HEK293T (cell line): Measurements from ENCODE around the gene R3HDM2.

Experiments used
- CTCF ChIA-PET: fragments of 350-600 bp; formaldehyde crosslinking; extraction: SDS; loops from one replicate; lab custom pipeline; 2021; ENCODE audit warnings: antibody characterized with exemption, inconsistent platforms; lab: Yijun Ruan, JAX
- POLR2A ChIA-PET: fragments of 350-600 bp; formaldehyde crosslinking; extraction: SDS; loops from one replicate; lab custom pipeline; 2020; ENCODE audit warnings: antibody characterized with exemption, inconsistent platforms; lab: Yijun Ruan, JAX
- DNase-seq: peaks from one replicate; pipeline ENCODE4 v3.0.0; 2012; ENCODE audit warnings: mixed read lengths; ENCODE audit errors: extremely low spot score
- ARNT ChIP-seq: fragments of 450-650 bp; IDR thresholded peaks from 2 replicates; pipeline ENCODE4 v1.6.1; 2017; ENCODE audit warnings: mild to moderate bottlenecking
- BHLHE40 ChIP-seq: fragments of 450-650 bp; IDR thresholded peaks from 2 replicates; pipeline ENCODE4 v1.6.1; 2016; ENCODE audit warnings: mild to moderate bottlenecking, moderate library complexity, borderline replicate concordance
- CTBP1 ChIP-seq: fragments of 450-650 bp; IDR thresholded peaks from 2 replicates; pipeline ENCODE4 v1.6.1; 2016; ENCODE audit warnings: borderline replicate concordance
- ELF4 ChIP-seq: fragments of 450-650 bp; IDR thresholded peaks from 2 replicates; pipeline ENCODE4 v1.6.1; 2017; ENCODE audit warnings: antibody characterized with exemption
- FOXA1 ChIP-seq: fragments of 450-650 bp; IDR thresholded peaks from 2 replicates; pipeline ENCODE4 v1.6.1; 2016; ENCODE audit warnings: mild to moderate bottlenecking
- FOXK2 ChIP-seq: fragments of 450-650 bp; IDR thresholded peaks from 2 replicates; pipeline ENCODE4 v1.6.1; 2016; ENCODE audit warnings: mild to moderate bottlenecking
- FOXM1 ChIP-seq: fragments of 450-650 bp; IDR thresholded peaks from 2 replicates; pipeline ENCODE4 v1.6.1; 2017; ENCODE audit warnings: mild to moderate bottlenecking, borderline replicate concordance
- HDGF ChIP-seq: fragments of 450-650 bp; IDR thresholded peaks from 2 replicates; pipeline ENCODE4 v1.6.1; 2017; ENCODE audit warnings: antibody characterized with exemption, borderline replicate concordance
- L3MBTL2 ChIP-seq: fragments of 450-650 bp; conservative IDR thresholded peaks from 2 replicates; pipeline ENCODE4 v1.6.1; 2016; ENCODE audit warnings: mild to moderate bottlenecking
- LEF1 ChIP-seq: fragments of 450-650 bp; IDR thresholded peaks from 2 replicates; pipeline ENCODE4 v1.6.1; 2017; ENCODE audit warnings: mild to moderate bottlenecking, borderline replicate concordance
- NFRKB ChIP-seq: fragments of 450-650 bp; IDR thresholded peaks from 2 replicates; pipeline ENCODE4 v1.6.1; 2016; ENCODE audit warnings: mild to moderate bottlenecking, moderate library complexity
- SP1 ChIP-seq: fragments of 450-650 bp; IDR thresholded peaks from 2 replicates; pipeline ENCODE4 v1.6.1; 2017
- SUZ12 ChIP-seq: fragments of 450-650 bp; IDR thresholded peaks from 2 replicates; pipeline ENCODE4 v1.6.1; 2016; ENCODE audit warnings: mild to moderate bottlenecking
- TARDBP ChIP-seq: fragments of 450-650 bp; IDR thresholded peaks from 2 replicates; pipeline ENCODE4 v1.6.1; 2016
- ZNF384 ChIP-seq: fragments of 450-650 bp; IDR thresholded peaks from 2 replicates; pipeline ENCODE4 v1.6.1; 2016
- TF ChIP-seq, protein P1 (sequence below): fragments of 450-650 bp; IDR thresholded peaks from 2 replicates; pipeline ENCODE4 v1.6.1; 2016

Gene R3HDM2

GRCh38 chr12:57476162-57476992 is 45.5 kb upstream of the R3HDM2 start:
- DNase-seq, result no peak
- POLR2A ChIA-PET, result interaction anchor here (1.1 kb wide), 1 partner anchor 10 kb away, joined by 7 read pairs; no protein-coding TSS in a partner anchor
- CTCF ChIA-PET, result interaction anchor here (0.6 to 1.4 kb wide), 2 partner anchors 16 to 18 kb away, joined by 3 read pairs; no protein-coding TSS in a partner anchor
- TF ChIP-seq SUZ12 (no peak), FOXM1 (no peak), L3MBTL2 (no peak), LEF1 (no peak), FOXK2 (no peak), ELF4 (no peak), ARNT (no peak)
- TF ChIP-seq, protein P1, sequence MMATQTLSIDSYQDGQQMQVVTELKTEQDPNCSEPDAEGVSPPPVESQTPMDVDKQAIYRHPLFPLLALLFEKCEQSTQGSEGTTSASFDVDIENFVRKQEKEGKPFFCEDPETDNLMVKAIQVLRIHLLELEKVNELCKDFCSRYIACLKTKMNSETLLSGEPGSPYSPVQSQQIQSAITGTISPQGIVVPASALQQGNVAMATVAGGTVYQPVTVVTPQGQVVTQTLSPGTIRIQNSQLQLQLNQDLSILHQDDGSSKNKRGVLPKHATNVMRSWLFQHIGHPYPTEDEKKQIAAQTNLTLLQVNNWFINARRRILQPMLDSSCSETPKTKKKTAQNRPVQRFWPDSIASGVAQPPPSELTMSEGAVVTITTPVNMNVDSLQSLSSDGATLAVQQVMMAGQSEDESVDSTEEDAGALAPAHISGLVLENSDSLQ, result no peak

- no peak for DNase-seq
- POLR2A ChIA-PET, result interaction anchor here (1.2 to 1.3 kb wide), 2 partner anchors 10 to 17 kb away, joined by 4 to 7 read pairs; no protein-coding TSS in a partner anchor
- CTCF ChIA-PET, result interaction anchor here (2.7 kb wide), 1 partner anchor 16 kb away, joined by 9 read pairs; the partner anchor contains the start of gene GLI1
- TF ChIP-seq SP1, result no peak
- TF ChIP-seq ARNT, result no peak
- TF ChIP-seq SUZ12, result no peak
- TF ChIP-seq HDGF, result no peak
- no peak for TF ChIP-seq L3MBTL2
- no peak for TF ChIP-seq FOXA1
- TF ChIP-seq TARDBP, result no peak
- no peak for TF ChIP-seq FOXM1
- no peak for TF ChIP-seq FOXK2
- TF ChIP-seq, protein P1, result no peak
- no peak for TF ChIP-seq NFRKB
- no peak for TF ChIP-seq LEF1
- no peak for TF ChIP-seq ELF4
- TF ChIP-seq BHLHE40, result no peak
- no peak for TF ChIP-seq ZNF384
Observed at GRCh38 chr12:57475271-57476161, 44.7 kb upstream of the R3HDM2 start.

- TF ChIP-seq HDGF (no peak), ARNT (no peak), LEF1 (no peak), L3MBTL2 (no peak), ELF4 (no peak), FOXA1 (no peak), FOXM1 (no peak), NFRKB (no peak), ZNF384 (no peak), BHLHE40 (no peak), SP1 (no peak), CTBP1 (no peak), SUZ12 (no peak), FOXK2 (no peak), TARDBP (no peak)
- TF ChIP-seq, protein P1, result no peak
- ChIA-PET POLR2A (interaction anchor here (1.2 to 1.3 kb wide), 2 partner anchors 11 to 16 kb away, joined by 4 to 7 read pairs; no protein-coding TSS in a partner anchor), CTCF (interaction anchor here (2.7 kb wide), 1 partner anchor 16 kb away, joined by 9 read pairs; the partner anchor contains the start of gene GLI1)
- no peak for DNase-seq
Observed at GRCh38 chr12:57474862-57475261, 44.0 kb upstream of the R3HDM2 start.

DNA sequence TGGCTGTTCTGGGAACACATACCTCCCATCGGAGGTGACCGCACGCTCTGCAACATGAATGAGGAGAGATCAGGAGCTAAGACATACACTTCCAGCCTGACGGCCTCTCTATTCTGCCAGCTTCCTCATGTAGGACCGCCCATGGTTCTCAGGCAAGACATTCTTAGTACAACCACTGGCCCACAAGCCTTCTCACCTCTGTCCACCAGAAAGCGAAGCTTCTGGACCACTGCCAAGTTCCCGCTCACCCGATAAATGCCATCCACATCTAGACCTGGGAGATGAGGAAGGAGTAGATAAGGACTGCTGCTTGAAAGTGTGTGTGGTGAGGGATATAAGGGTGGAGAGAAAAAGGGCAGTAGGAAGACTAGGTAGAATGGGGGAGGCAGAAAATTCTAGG is 43.6 kb upstream of the R3HDM2 start:
- POLR2A ChIA-PET, result interaction anchor here (1.2 to 1.3 kb wide), 2 partner anchors 11 to 16 kb away, joined by 4 to 7 read pairs; no protein-coding TSS in a partner anchor
- CTCF ChIA-PET, result interaction anchor here (2.7 kb wide), 1 partner anchor 15 kb away, joined by 9 read pairs; the partner anchor contains the start of gene GLI1
- TF ChIP-seq TARDBP (no peak), ELF4 (no peak), ARNT (no peak), LEF1 (no peak), FOXM1 (no peak), HDGF (no peak), FOXA1 (no peak), BHLHE40 (no peak), NFRKB (no peak), SP1 (no peak)
- TF ChIP-seq, protein P1, result no peak
- no peak for DNase-seq
